Heart right ventricle (tissue), 16 donors: ENCODE results near the gene YY1. TPM values are rescaled to one million over a fixed set of nuclear protein-coding genes. Genes with fewer than 3 reads are reported as not detected.

Experiments
- ATAC-seq, 8 donors: fragments of 200-7000 bp; cut with Tn5 transposase; one replicate each; pipeline ENCODE4 v1.9.1; 2020; ENCODE audit warnings: mild to moderate bottlenecking in 8 of 8, moderate library complexity in 8 of 8, moderate number of reproducible peaks in 1 of 8
- DNase-seq, 2 donors: peaks; one replicate each; pipeline ENCODE4 v3.0.0-alpha.2; 2020
- H3K27ac ChIP-seq, 10 donors: fragments of 200-600 bp; sonication (generic) in 2 of 10; one replicate each; pipeline versions ENCODE4 v1.5.0 to v1.8.0; 2020 to 2022; ENCODE audit warnings: mild to moderate bottlenecking in 3 of 10
- H3K27me3 ChIP-seq, 7 donors: fragments of 200-600 bp; one replicate each; pipeline ENCODE4 v1.8.0; 2021 to 2022; ENCODE audit warnings: mild to moderate bottlenecking in 2 of 7
- H3K36me3 ChIP-seq, 9 donors: fragments of 200-600 bp; sonication (generic) in 1 of 9; one replicate each; pipeline versions ENCODE4 v1.5.0 to v1.8.0; 2020 to 2022; ENCODE audit warnings: mild to moderate bottlenecking in 2 of 9
- H3K4me1 ChIP-seq, 9 donors: fragments of 200-600 bp; sonication (generic) in 1 of 9; one replicate each; pipeline versions ENCODE4 v1.5.0 to v1.8.0; 2020 to 2022; ENCODE audit warnings: mild to moderate bottlenecking in 4 of 9
- H3K4me3 ChIP-seq, 10 donors: fragments of 200-600 bp; sonication (generic) in 2 of 10; one replicate each; pipeline versions ENCODE4 v1.5.0 to v1.8.0; 2020 to 2022; ENCODE audit warnings: mild to moderate bottlenecking in 7 of 10, moderate library complexity in 2 of 10
- H3K9me3 ChIP-seq, 11 donors: fragments of 200-600 bp in 10 of 11; sonication (generic) in 2 of 11; one replicate each; pipeline versions ENCODE4 v1.5.0 to v1.8.0; 2013 to 2022; ENCODE audit warnings: mild to moderate bottlenecking in 2 of 11, control low read depth in 1 of 11, moderate library complexity in 1 of 11
- WGBS, 2 donors: extraction: QIAGEN DNeasy Blood & Tissue Kit; methylation state at CpG; one replicate each; pipeline ENCODE4 v1.1.7; 2013; ENCODE audit warnings: inconsistent platforms in 1 of 2; 5-methylcytosine and 5-hydroxymethylcytosine counted together
- intact Hi-C, 10 donors: fragments of 100-400 bp; cut with DNase I; formaldehyde crosslinking; loops; one replicate each; pipeline versions ENCODE4 v1.11.1 to v1.14.2; 2022
- polyA plus RNA-seq, 2 donors: library from polyadenylated mRNA; stranded (reverse); fragments of 200-250 nt; gene quantifications; one replicate each; pipeline ENCODE4 v1.2.3, GENCODE V29; 2013
- total RNA-seq, 10 donors: library from RNA; stranded (reverse); fragmentation: NEBNext Ultra II Directional in 3 of 10; extraction: Animal tissue kit (Norgen Biotek cat#: 25700) in 3 of 10; gene quantifications; one replicate each; pipeline versions ENCODE4 v1.2.1 to v1.2.4, GENCODE V29; 2021 to 2023
- TF ChIP-seq, protein P1 (sequence below), 9 donors: fragments of 200-600 bp; sonication (generic) in 2 of 9; IDR thresholded peaks; one replicate each; pipeline versions ENCODE4 v1.5.0 to v1.8.0; 2021 to 2022; ENCODE audit warnings: antibody characterized with exemption in 9 of 9, mild to moderate bottlenecking in 5 of 9, moderate library complexity in 1 of 9
- donor health status: Arrhythmogenic right ventricular cardiomyopathy.
- donor health status: ischemic (EF 13 %, LVEDD 7.1; RV severe dilation, severe dysfunction).
- donor health status: healthy with polysubstance abuse.
- donor health status: DM: no; HTN: yes; CAD: no.
- donor health status: DM: no; HTN: no; CAD: no.
- donor health status: ischemic (EF 25% LVEDD 6.9; RV normal size, moderate dysfunction).
- donor health status: ischemic (EF 25% LVEDD 5.7; RV mildly dilated, moderate dysfunction).
- donor health status: healthy.
- donor health status: DM: yes; HTN: yes; CAD: no.
- donor health status: Ischemic cardiomyopathy.
- donor health status: ischemic (EF 35%, LVEDD 5.7; RV mildly dilated, moderate dysfunction).
- donor health status: nonischemic (EF 11% LVEDD 7.7; RV severe dilation, severe dysfunction).
- donor health status: DM: yes; HTN: yes; CAD: no.
- donor health status: PGD.
- donor health status: ischemic (EF 29% LVEDD 5.4; RV normal size, mild dysfunction).
- donor health status: nonischemic (EF 23%, LVEDD 6.1; RV moderate dilation, normal function).

YY1 gene
- total and polyA plus RNA-seq, 12 donors = 17.6 to 58.3 (median 47.9) TPM

DNA sequence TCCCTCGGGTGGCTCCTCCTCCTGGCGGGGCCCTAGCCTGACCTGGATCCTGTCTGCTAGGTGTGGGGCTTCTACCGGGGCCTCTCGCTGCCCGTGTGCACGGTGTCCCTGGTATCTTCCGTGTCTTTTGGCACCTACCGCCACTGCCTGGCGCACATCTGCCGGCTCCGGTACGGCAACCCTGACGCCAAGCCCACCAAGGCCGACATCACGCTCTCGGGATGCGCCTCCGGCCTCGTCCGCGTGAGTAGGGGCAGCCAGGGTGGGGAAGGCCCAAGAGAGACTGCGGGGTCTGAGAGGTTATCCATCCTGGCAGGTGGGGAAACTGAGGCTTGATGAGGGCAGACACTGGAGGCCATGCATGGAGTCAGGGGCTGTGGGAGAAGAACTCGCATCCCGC is 88.2 kb downstream of the YY1 start:
- intact Hi-C loops = no loop called here
- H3K4me1 ChIP-seq = peaks cover 0 to 1% (median 0%) of the 10 kb centered on the region in 9 donors
- H3K27ac ChIP-seq = no peak overlapping the region
- TF ChIP-seq, protein P1, sequence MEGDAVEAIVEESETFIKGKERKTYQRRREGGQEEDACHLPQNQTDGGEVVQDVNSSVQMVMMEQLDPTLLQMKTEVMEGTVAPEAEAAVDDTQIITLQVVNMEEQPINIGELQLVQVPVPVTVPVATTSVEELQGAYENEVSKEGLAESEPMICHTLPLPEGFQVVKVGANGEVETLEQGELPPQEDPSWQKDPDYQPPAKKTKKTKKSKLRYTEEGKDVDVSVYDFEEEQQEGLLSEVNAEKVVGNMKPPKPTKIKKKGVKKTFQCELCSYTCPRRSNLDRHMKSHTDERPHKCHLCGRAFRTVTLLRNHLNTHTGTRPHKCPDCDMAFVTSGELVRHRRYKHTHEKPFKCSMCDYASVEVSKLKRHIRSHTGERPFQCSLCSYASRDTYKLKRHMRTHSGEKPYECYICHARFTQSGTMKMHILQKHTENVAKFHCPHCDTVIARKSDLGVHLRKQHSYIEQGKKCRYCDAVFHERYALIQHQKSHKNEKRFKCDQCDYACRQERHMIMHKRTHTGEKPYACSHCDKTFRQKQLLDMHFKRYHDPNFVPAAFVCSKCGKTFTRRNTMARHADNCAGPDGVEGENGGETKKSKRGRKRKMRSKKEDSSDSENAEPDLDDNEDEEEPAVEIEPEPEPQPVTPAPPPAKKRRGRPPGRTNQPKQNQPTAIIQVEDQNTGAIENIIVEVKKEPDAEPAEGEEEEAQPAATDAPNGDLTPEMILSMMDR (IDR thresholded peaks at IDR 0.05) = no peak
- WGBS, 2 donors = 95 to 96% methylated on average over 24 of the region's 24 CpGs
- no peaks in the 10 kb centered on the region for H3K27me3 ChIP-seq
- no peak for DNase-seq
- no peaks in the 10 kb centered on the region for H3K9me3 ChIP-seq
- no peak overlapping the region for H3K4me3 ChIP-seq
- peaks cover 0 to 2% (median 0%) of the 10 kb centered on the region in 9 donors for H3K36me3 ChIP-seq
- ATAC-seq = no peak

DNA sequence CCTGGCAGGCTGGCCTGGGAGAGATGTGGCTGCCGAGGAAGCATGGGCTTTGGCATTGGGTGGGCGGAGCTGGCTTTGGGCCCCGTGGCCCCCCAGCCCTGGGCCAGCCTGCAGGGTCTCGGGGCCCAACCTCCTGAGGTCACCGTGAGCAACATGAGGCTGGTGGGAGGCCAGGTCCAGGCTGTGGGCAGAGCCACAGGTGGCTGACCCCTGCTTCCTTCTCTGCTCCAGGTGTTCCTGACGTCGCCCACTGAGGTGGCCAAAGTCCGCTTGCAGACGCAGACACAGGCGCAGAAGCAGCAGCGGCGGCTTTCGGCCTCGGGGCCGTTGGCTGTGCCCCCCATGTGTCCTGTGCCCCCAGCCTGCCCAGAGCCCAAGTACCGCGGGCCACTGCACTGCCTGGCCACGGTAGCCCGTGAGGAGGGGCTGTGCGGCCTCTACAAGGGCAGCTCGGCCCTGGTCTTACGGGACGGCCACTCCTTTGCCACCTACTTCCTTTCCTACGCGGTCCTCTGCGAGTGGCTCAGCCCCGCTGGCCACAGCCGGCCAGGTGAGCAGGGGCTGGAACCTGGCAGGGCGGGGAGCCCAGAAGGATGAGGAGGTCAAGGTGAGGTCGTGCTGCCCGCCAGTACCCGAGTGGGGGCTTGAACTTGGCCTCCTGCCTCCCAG is 89.7 kb downstream of the YY1 start:
- DNase-seq (no peak), ATAC-seq (no peak)
- intact Hi-C loops = no loop called here
- Histone ChIP-seq H3K27me3 (no peaks in the 10 kb centered on the region), H3K9me3 (no peaks in the 10 kb centered on the region), H3K36me3 (peaks cover 0 to 16% (median 0%) of the 10 kb centered on the region in 9 donors), H3K4me3 (no peak overlapping the region), H3K4me1 (no peaks in the 10 kb centered on the region), H3K27ac (no peak overlapping the region)
- WGBS, 2 donors = 86 to 89% methylated on average over 32 of the region's 32 CpGs
- TF ChIP-seq, protein P1 (IDR thresholded peaks at IDR 0.05) = no peak

DNA sequence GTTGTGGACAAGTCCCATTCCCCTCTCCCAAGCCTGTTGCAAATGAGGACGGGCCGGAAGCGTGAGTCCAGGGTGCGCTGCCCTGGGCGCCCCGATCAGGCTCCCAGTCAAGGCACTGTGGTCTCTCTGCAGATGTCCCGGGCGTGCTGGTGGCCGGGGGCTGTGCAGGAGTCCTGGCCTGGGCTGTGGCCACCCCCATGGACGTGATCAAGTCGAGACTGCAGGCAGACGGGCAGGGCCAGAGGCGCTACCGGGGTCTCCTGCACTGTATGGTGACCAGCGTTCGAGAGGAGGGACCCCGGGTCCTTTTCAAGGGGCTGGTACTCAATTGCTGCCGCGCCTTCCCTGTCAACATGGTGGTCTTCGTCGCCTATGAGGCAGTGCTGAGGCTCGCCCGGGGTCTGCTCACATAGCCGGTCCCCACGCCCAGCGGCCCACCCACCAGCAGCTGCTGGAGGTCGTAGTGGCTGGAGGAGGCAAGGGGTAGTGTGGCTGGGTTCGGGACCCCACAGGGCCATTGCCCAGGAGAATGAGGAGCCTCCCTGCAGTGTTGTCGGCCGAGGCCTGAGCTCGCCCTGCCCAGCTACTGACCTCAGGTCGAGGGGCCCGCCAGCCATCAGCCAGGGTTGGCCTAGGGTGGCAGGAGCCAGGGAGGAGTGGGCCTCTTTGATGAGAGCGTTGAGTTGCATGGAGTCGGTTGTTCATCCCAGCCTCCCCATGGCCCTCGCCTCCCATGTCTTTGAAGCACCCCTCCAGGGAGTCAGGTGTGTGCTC is 90.5 kb downstream of the YY1 start:
- H3K36me3 ChIP-seq = peaks cover 0 to 24% (median 5%) of the 10 kb centered on the region in 9 donors
- 89 to 92% methylated on average over 36 of the region's 36 CpGs for whole genome bisulfite sequencing, 2 donors
- H3K4me3 ChIP-seq = no peak overlapping the region
- no peak for ATAC-seq
- H3K9me3 ChIP-seq = no peaks in the 10 kb centered on the region
- TF ChIP-seq, protein P1 (IDR thresholded peaks at IDR 0.05) = no peak
- H3K27ac ChIP-seq = no peak overlapping the region
- DNase-seq = no peak
- H3K4me1 ChIP-seq = no peaks in the 10 kb centered on the region
- H3K27me3 ChIP-seq = no peaks in the 10 kb centered on the region
- intact Hi-C loops = no loop called here

DNA sequence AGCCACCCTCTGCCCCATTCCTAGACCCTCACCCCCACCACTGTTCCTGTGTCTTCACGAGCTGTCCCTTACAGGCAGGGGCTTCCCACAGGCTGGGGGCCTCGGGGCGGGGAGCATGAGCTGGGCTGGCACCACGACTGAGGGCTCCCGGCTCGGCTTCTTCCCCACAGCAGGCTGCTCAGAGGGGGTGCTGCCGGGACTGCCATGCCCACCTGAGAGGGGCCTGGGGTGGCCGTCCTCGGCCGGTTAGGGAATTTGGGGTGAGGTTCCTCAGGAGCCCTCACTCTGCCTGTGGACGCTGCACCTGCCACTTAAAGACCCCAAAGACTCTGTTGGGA is 91.0 kb downstream of the YY1 start:
- ATAC-seq (no peak), DNase-seq (no peak)
- Histone ChIP-seq H3K27ac (no peak overlapping the region), H3K4me3 (no peak overlapping the region), H3K27me3 (no peaks in the 10 kb centered on the region), H3K4me1 (no peaks in the 10 kb centered on the region), H3K9me3 (no peaks in the 10 kb centered on the region), H3K36me3 (peaks cover 0 to 29% (median 7%) of the 10 kb centered on the region in 9 donors)
- TF ChIP-seq, protein P1 (IDR thresholded peaks at IDR 0.05) = no peak
- 84 to 86% methylated on average over 11 of the region's 11 CpGs for WGBS, 2 donors
- intact Hi-C loops = no loop called here
